A673 (cell line): ENCODE measurements around the gene DZIP3. TPM values are rescaled to one million over a fixed set of nuclear protein-coding genes. Genes with fewer than 3 reads are reported as not detected.

Experiments used
- BruUV-seq: library from RNA; stranded (reverse); fragments of 400-500 nt; replicated peaks from 2 replicates; lab custom pipeline; 2021; lab: Mats Ljungman, UMichigan
- CTCF ChIA-PET: fragments of 300-600 bp; sonication (Branson Sonifier 250); formaldehyde crosslinking; loops from one replicate; lab custom pipeline; 2022; ENCODE audit warnings: antibody characterized with exemption; lab: Charles Lee
- POLR2A ChIA-PET: fragments of 300-600 bp; sonication (Branson Sonifier 250); formaldehyde crosslinking; loops from one replicate; lab custom pipeline; 2022; ENCODE audit warnings: antibody characterized with exemption; ENCODE audit not compliant: low non-redundant PET; lab: Charles Lee
- DNase-seq: peaks from one replicate; pipeline ENCODE4 v3.0.0-alpha.2; 2015; ENCODE audit warnings: low spot score
- H3K27ac ChIP-seq: fragments of 200-600 bp; sonication (generic); 2 replicates; pipeline ENCODE4 v1.5.1; 2016; ENCODE audit warnings: mixed run types, low read depth, mild to moderate bottlenecking, mixed read lengths, antibody characterized with exemption, low read length; ENCODE audit not compliant: poor library complexity, severe bottlenecking
- H3K27me3 ChIP-seq: fragments of 200-600 bp; sonication (generic); replicated peaks from 2 replicates; pipeline ENCODE4 v1.6.1; 2017; ENCODE audit warnings: mixed run types, low read depth, mild to moderate bottlenecking, mixed read lengths, antibody characterized with exemption, low read length; ENCODE audit not compliant: insufficient read depth, poor library complexity
- H3K36me3 ChIP-seq: fragments of 200-600 bp; sonication (generic); 2 replicates; pipeline ENCODE4 v1.6.1; 2016; ENCODE audit warnings: mixed run types, mild to moderate bottlenecking, mixed read lengths, antibody characterized with exemption, low read length; ENCODE audit not compliant: insufficient read depth, poor library complexity, severe bottlenecking
- H3K4me1 ChIP-seq: fragments of 200-600 bp; sonication (generic); 2 replicates; pipeline ENCODE4 v1.6.1; 2017; ENCODE audit warnings: mixed run types, mild to moderate bottlenecking, mixed read lengths, antibody characterized with exemption, low read length; ENCODE audit not compliant: insufficient read depth, poor library complexity, severe bottlenecking
- H3K4me3 ChIP-seq: fragments of 200-600 bp; sonication (generic); 2 replicates; pipeline ENCODE4 v1.5.1; 2016; ENCODE audit warnings: low read depth, mixed run types, mild to moderate bottlenecking, mixed read lengths, low read length; ENCODE audit not compliant: poor library complexity, severe bottlenecking
- H3K9me3 ChIP-seq: fragments of 200-600 bp; sonication (generic); 2 replicates; pipeline ENCODE4 v1.6.1; 2016; ENCODE audit warnings: mixed run types, low read depth, mild to moderate bottlenecking, mixed read lengths, antibody characterized with exemption, low read length; ENCODE audit not compliant: poor library complexity, severe bottlenecking
- CTCF ChIP-seq: fragments of 300-800, 200-600 bp; sonication (generic); conservative IDR thresholded peaks from 2 replicates; pipeline ENCODE4 v1.5.1; 2017; ENCODE audit warnings: low read depth, mild to moderate bottlenecking, antibody characterized with exemption, low read length, moderate library complexity, mixed read lengths
- EZH2 ChIP-seq: fragments of 200-600 bp; sonication (generic); IDR thresholded peaks from 2 replicates; pipeline ENCODE4 v1.6.1; 2017; ENCODE audit warnings: borderline replicate concordance, low read depth, mild to moderate bottlenecking, mixed read lengths, antibody characterized with exemption, low read length; ENCODE audit not compliant: poor library complexity, severe bottlenecking
- intact Hi-C: fragments of 100-400 bp; cut with micrococcal nuclease; formaldehyde crosslinking; loops from one replicate; pipeline ENCODE4 v1.10.0; 2022; ENCODE audit not compliant: unreplicated experiment
- total RNA-seq: library from RNA; stranded (reverse); gene quantifications from 2 replicates; pipeline ENCODE4 v1.2.3, GENCODE V29; 2021

DZIP3 gene
- total RNA-seq, 1 experiment from 2014 or later, result 14.9 TPM

DNA sequence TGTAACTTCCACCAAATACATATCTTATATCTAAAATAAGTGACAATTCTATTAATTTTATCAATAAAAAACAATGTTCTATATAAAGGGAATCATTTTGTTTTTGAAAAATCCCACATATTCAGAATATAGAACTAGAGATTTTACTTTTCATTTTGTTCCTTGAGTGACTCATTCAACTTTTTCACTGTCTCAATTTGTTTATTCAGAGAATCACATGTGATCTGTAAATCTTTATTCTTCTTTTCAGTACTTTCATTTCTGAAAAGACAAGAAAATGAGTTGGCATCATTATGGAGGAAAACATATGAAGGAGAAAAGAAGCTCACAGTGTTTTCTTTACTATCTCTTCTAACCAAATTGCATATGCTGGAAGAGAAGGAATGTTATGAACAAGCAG is 35.3 kb upstream of the DZIP3 start:
- ChIA-PET POLR2A (no interaction called here), CTCF (no interaction called here)
- H3K4me3 ChIP-seq, result no peak overlapping the region
- no peaks in the 10 kb centered on the region for H3K27me3 ChIP-seq
- H3K27ac ChIP-seq, result no peak overlapping the region
- intact Hi-C loops, result loop anchor here (10.0 kb wide), 1 partner anchor 399 kb away; no protein-coding TSS in a partner anchor
- peaks cover 63% of the 10 kb centered on the region for H3K36me3 ChIP-seq
- peaks cover 13% of the 10 kb centered on the region for H3K4me1 ChIP-seq
- no peaks in the 10 kb centered on the region for H3K9me3 ChIP-seq
- DNase-seq, result no peak
- TF ChIP-seq CTCF (no peak), EZH2 (no peak)
- no TSS peak for BruUV-seq

GRCh38 chr3:108554913-108555571 is 34.5 kb upstream of the DZIP3 start:
- peaks cover 13% of the 10 kb centered on the region for H3K4me1 ChIP-seq
- H3K27ac ChIP-seq, result no peak overlapping the region
- no TSS peak for BruUV-seq
- H3K9me3 ChIP-seq, result no peaks in the 10 kb centered on the region
- intact Hi-C loops, result loop anchor here (10.0 kb wide), 1 partner anchor 400 kb away; no protein-coding TSS in a partner anchor
- TF ChIP-seq EZH2 (no peak), CTCF (no peak)
- H3K36me3 ChIP-seq, result peaks cover 64% of the 10 kb centered on the region
- no peak for DNase-seq
- no peaks in the 10 kb centered on the region for H3K27me3 ChIP-seq
- CTCF ChIA-PET, result no interaction called here
- H3K4me3 ChIP-seq, result no peak overlapping the region
- POLR2A ChIA-PET, result no interaction called here

DNA sequence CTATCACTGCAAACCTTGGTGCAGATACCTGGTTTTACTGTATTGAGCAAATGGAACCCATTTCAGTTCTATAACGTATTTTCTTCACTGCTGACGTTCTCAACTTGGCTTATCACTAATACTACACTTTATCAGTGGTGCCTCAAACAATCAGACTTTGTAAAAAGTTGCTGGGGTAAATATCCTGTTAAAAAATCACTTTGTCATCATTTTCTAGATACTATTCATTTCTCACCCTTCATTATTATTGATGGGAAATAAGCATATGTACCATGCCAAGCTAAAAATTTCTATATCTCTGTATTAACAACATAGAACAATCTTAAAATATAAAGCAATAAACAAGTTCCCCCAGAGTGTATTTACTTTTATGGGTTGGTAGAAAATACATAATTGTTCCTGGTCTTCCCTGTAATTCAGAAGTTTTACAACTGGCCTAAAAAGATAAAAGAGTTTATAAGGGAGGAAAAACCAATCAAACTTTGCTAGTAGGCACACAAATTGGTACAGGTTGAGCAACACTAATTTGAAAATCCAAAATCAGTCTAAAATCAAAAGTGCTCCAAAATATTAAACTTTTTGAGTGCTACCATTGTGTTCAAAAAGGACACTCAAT is 33.4 kb upstream of the DZIP3 start:
- ChIA-PET CTCF (no interaction called here), POLR2A (no interaction called here)
- no peak overlapping the region for H3K4me3 ChIP-seq
- TF ChIP-seq EZH2 (no peak), CTCF (no peak)
- peaks cover 65% of the 10 kb centered on the region for H3K36me3 ChIP-seq
- H3K9me3 ChIP-seq, result no peaks in the 10 kb centered on the region
- peaks cover 12% of the 10 kb centered on the region for H3K4me1 ChIP-seq
- no TSS peak for BruUV-seq
- intact Hi-C loops, result loop anchor here (10.0 kb wide), 1 partner anchor 401 kb away; no protein-coding TSS in a partner anchor
- H3K27ac ChIP-seq, result no peak overlapping the region
- H3K27me3 ChIP-seq, result no peaks in the 10 kb centered on the region
- DNase-seq, result no peak
